Natural killer cell (primary cell): Measurements from ENCODE around the gene VPS37B. TPM values are rescaled to one million over a fixed set of nuclear protein-coding genes. Genes with fewer than 3 reads are reported as not detected.

Source experiments
- ATAC-seq, 3 donors: fragments of 150-1000 bp in 2 of 3; fragments of 200-7000 bp in 1 of 3; cut with Tn5 transposase; 1 replicate in 1 of 3; 2 replicates in 2 of 3; pipeline ENCODE4 v1.10.0; 2021; ENCODE audit warnings: mild to moderate bottlenecking in 2 of 3, moderate library complexity in 2 of 3
- DNase-seq, 2 donors: peaks; one replicate each; pipeline versions ENCODE4 v3.0.0 to v3.0.0-alpha.2; 2013 to 2021; ENCODE audit warnings: mixed read lengths in 1 of 2
- H3K27ac ChIP-seq: one replicate; pipeline ENCODE4 v1.5.1; 2013; ENCODE audit warnings: mild to moderate bottlenecking, low read length
- H3K27me3 ChIP-seq: one replicate; pipeline ENCODE4 v1.6.1; 2013; ENCODE audit warnings: low read length; ENCODE audit not compliant: control insufficient read depth, insufficient read depth
- H3K36me3 ChIP-seq: one replicate; pipeline ENCODE4 v1.6.1; 2013; ENCODE audit warnings: low read length; ENCODE audit not compliant: control insufficient read depth, insufficient read depth
- H3K4me1 ChIP-seq: one replicate; pipeline ENCODE4 v1.6.1; 2013; ENCODE audit warnings: low read length; ENCODE audit not compliant: control insufficient read depth, insufficient read depth
- H3K4me3 ChIP-seq: one replicate; pipeline ENCODE4 v1.5.1; 2013; ENCODE audit warnings: low read length
- H3K9me3 ChIP-seq: one replicate; pipeline ENCODE4 v1.6.1; 2013; ENCODE audit warnings: low read length; ENCODE audit not compliant: control insufficient read depth, insufficient read depth
- H3K27ac Mint-ChIP-seq, 2 donors: one replicate each; pipeline ENCODE4 v1.8.0; 2022; ENCODE audit warnings: mild to moderate bottlenecking in 2 of 2, mixed read lengths in 2 of 2, moderate library complexity in 1 of 2
- H3K27me3 Mint-ChIP-seq, 2 donors: one replicate each; pipeline ENCODE4 v1.8.0; 2022; ENCODE audit warnings: low read depth in 2 of 2, mixed read lengths in 2 of 2
- H3K36me3 Mint-ChIP-seq: one replicate; pipeline ENCODE4 v1.8.0; 2022; ENCODE audit warnings: mixed read lengths
- H3K4me1 Mint-ChIP-seq, 2 donors: one replicate each; pipeline ENCODE4 v1.8.0; 2022; ENCODE audit warnings: mixed read lengths in 2 of 2
- H3K4me3 Mint-ChIP-seq: one replicate; pipeline ENCODE4 v1.8.0; 2022; ENCODE audit warnings: mild to moderate bottlenecking, moderate library complexity, mixed read lengths
- H3K9me3 Mint-ChIP-seq, 2 donors: one replicate each; pipeline ENCODE4 v1.8.0; 2022; ENCODE audit warnings: mixed read lengths in 2 of 2
- CTCF ChIP-seq: fragments of 200-600 bp; IDR thresholded peaks from one replicate; pipeline ENCODE4 v1.8.0; 2022; ENCODE audit warnings: antibody characterized with exemption
- WGBS: methylation state at CpG from one replicate; pipeline ENCODE4 v1.1.7; 2013; ENCODE audit warnings: missing lambda C conversion rate; ENCODE audit not compliant: insufficient coverage; 5-methylcytosine and 5-hydroxymethylcytosine counted together
- intact Hi-C: fragments of 100-400 bp; cut with micrococcal nuclease; formaldehyde crosslinking; loops from one replicate; pipeline ENCODE4 v1.14.2; 2022
- total RNA-seq, 4 donors: library from RNA; stranded (reverse); fragments of 120-200 nt in 1 of 4; gene quantifications; one replicate each; pipeline versions ENCODE4 v1.2.3 to v1.2.4, GENCODE V29; 2013 to 2022

Gene VPS37B
- total RNA-seq, 3 donors from 2014 or later (not counting 1 experiment from before 2014, with no cell fraction given): 142 to 167 (median 165) TPM

GRCh38 chr12:122835750-122836026 lies 60.2 kb downstream of the VPS37B start:
- Mint-ChIP-seq H3K36me3 (no peaks in the 10 kb centered on the region), H3K4me1 (peaks cover 50 to 52% of the 10 kb centered on the region in 2 donors), H3K27ac (peak overlapping the region in 1 of 2 donors; percentile 93), H3K27me3 (no peaks in the 10 kb centered on the region), H3K9me3 (no peaks in the 10 kb centered on the region), H3K4me3 (peak overlapping the region; percentile 97)
- intact Hi-C loops: loop anchor here (5.0 kb wide), 1 partner anchor 43 kb away; no protein-coding TSS in a partner anchor
- Histone ChIP-seq H3K36me3 (no peaks in the 10 kb centered on the region), H3K4me3 (peak overlapping the region; percentile 71), H3K9me3 (no peaks in the 10 kb centered on the region), H3K27me3 (no peaks in the 10 kb centered on the region), H3K27ac (no peak overlapping the region), H3K4me1 (peaks cover 19% of the 10 kb centered on the region)
- peak; percentile 26 to 45 (median 28) for ATAC-seq
- no peak for TF ChIP-seq CTCF
- peak in 1 of 2 donors; percentile 54 for DNase-seq
- WGBS: 0% methylated on average over 43 of the region's 43 CpGs

GRCh38 chr12:122834921-122835749 lies 60.8 kb downstream of the VPS37B start, which contains the start of gene HIP1R:
HIP1R (plus strand) TSS chr12:122835457; CDS start chr12:122835551, 94 bp downstream.
- intact Hi-C loops: loop anchor here (5.0 kb wide), 1 partner anchor 43 kb away; no protein-coding TSS in a partner anchor
- Histone ChIP-seq H3K4me3 (peak within 1 kb of the TSS; percentile 71), H3K4me1 (peaks cover 19% of the 10 kb centered on the region), H3K27me3 (no peaks in the 10 kb centered on the region), H3K27ac (peak within 1 kb of the TSS; percentile 53), H3K9me3 (no peaks in the 10 kb centered on the region), H3K36me3 (no peaks in the 10 kb centered on the region)
- Mint-ChIP-seq H3K36me3 (no peaks in the 10 kb centered on the region), H3K4me3 (peak within 1 kb of the TSS; percentile 97), H3K9me3 (no peaks in the 10 kb centered on the region), H3K4me1 (peaks cover 46 to 47% of the 10 kb centered on the region in 2 donors), H3K27ac (peak within 1 kb of the TSS; percentile 89 to 93), H3K27me3 (no peaks in the 10 kb centered on the region)
- WGBS: under 1% methylated on average over 79 of the region's 85 CpGs
- DNase-seq (peak; percentile 46 to 77), ATAC-seq (peak; percentile 61 to 64 (median 64))
- no peak for TF ChIP-seq CTCF

GRCh38 chr12:122834104-122834920 lies 61.6 kb downstream of the VPS37B start:
- peak in 1 of 2 donors; percentile 56 for DNase-seq
- Mint-ChIP-seq H3K9me3 (no peaks in the 10 kb centered on the region), H3K36me3 (no peaks in the 10 kb centered on the region), H3K4me1 (peaks cover 45 to 46% of the 10 kb centered on the region in 2 donors), H3K27me3 (no peaks in the 10 kb centered on the region), H3K27ac (peak overlapping the region; percentile 84 to 89), H3K4me3 (peak overlapping the region; percentile 96)
- intact Hi-C loops: no loop called here
- peak in 2 of 3 donors; percentile 3 to 21 for ATAC-seq
- H3K27ac ChIP-seq: no peak overlapping the region
- peak overlapping the region; percentile 21 for H3K4me3 ChIP-seq
- peaks cover 19% of the 10 kb centered on the region for H3K4me1 ChIP-seq
- H3K27me3 ChIP-seq: no peaks in the 10 kb centered on the region
- H3K36me3 ChIP-seq: no peaks in the 10 kb centered on the region
- TF ChIP-seq CTCF: no peak
- H3K9me3 ChIP-seq: no peaks in the 10 kb centered on the region
- WGBS: 20% methylated on average over 20 of the region's 21 CpGs
